ENCODE measurements around the gene LRRC49. TPM values are rescaled to one million over a fixed set of nuclear protein-coding genes. Genes with fewer than 3 reads are reported as not detected.
"Not testable (repeated sequence)": the region's sequence is repeated elsewhere in the genome, so short reads cannot be mapped to it uniquely, and the experiment has no call there.

The LRRC49 gene, protein sequence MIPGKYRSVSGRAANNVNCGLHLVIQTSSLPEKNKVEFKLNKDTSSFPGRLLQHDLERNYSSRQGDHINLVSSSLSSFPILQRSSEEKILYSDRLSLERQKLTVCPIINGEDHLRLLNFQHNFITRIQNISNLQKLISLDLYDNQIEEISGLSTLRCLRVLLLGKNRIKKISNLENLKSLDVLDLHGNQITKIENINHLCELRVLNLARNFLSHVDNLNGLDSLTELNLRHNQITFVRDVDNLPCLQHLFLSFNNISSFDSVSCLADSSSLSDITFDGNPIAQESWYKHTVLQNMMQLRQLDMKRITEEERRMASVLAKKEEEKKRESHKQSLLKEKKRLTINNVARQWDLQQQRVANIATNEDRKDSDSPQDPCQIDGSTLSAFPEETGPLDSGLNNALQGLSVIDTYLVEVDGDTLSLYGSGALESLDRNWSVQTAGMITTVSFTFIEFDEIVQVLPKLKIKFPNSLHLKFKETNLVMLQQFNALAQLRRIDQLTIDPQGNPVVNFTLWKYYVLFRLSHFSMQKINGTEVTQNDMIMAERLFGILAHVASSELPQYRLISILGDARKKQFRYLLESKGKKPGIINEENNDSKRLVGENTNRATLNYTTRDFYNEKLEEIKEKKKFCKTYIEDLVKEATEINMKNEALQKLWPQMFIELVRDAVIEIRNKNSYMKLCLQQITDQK
- 14.2 and 16.4 TPM in 2 replicates for total RNA-seq (2014; rRNA removed; shearing (Covaris generic))

DNA sequence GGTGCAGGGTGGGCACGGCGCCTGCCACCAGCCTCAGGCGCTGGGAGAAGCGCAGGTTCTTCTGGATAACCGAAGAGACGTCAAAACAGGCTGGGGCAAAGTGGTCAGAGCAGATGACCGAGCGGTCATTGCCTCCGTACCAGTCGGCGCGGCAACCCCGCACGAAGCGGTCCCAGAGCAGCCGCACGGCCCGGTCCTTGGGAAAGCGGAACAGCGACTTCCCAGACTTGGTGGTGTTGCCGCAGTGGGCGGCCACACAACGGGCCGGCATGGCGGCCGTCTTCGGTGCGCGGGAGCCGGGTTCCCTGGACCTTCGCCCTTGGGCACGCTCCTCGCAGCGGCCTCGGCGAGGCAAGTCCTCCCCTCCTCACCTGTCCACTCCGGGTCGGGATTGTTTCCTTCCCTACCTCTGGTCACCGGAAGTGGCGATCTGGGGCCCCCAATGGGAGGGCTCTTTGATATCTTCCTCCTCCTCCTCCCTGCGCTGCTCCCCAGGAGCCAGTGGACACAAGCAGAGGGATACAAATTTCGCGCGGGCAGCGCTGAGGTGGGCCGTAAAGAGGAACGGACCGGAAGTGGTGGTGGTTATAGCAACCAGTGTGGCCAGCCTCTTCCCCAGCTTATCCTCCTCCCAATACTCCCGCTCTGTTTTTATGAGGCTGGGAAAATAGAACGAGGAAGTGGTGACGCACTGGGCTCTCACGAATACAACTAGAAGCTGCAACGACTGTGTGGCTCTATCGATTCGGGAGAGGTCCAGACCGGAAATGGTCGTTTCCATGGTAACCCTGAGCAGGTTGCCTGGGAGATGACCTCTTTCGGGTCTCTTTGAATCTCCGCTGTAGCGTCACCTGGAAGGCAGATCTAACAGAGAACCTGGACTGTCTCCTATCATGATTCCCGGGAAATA lies at the start of gene LRRC49, which contains the start of gene THAP10:
LRRC49 (plus strand) TSS at position 825 of the 910 bp plus-strand sequence; CDS start at position 894, 69 bp downstream.
THAP10 (minus strand) TSS at position 432 of the 910 bp plus-strand sequence; CDS start at position 271, 161 bp downstream.
- peak; percentile 96 for DNase-seq (ENCODE audit: low spot score)

DNA sequence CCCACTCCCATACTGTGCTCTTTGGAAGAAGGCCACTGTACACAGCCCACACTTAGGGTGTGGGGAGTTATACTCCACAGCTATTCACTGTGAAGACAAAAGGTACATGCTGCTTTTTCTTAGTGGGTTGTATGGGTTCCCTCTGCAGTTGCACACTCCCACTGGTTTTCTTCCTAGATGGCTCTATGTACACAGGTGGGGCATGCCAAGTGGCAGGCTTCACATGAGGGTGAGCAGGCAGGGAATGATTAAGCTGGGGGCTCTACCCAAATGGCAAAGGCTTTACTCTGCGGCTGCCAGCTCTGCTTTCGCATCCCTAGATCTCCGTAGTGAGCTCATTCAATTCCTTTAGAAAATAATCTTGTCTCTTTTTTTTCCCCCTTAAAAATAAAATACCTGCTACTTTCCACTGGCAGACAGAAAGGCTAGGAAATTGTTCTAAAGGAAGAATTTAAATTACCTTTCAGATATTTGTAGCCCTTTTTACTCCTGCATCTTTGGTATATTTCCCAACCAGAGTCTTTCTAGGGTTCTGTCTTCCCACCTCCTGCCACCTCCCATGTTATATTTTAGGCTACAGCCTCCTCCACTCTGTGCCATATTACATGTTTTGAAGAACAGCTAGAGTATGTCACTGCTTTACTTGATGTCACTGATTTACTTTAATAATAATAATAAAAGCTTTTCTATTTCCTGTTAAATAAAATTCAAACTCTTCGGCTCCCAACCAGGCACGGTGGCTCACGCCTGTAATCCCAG lies 46.8 kb upstream of the LRRC49 start:
- no peak for DNase-seq (ENCODE audit: low spot score)

DNA sequence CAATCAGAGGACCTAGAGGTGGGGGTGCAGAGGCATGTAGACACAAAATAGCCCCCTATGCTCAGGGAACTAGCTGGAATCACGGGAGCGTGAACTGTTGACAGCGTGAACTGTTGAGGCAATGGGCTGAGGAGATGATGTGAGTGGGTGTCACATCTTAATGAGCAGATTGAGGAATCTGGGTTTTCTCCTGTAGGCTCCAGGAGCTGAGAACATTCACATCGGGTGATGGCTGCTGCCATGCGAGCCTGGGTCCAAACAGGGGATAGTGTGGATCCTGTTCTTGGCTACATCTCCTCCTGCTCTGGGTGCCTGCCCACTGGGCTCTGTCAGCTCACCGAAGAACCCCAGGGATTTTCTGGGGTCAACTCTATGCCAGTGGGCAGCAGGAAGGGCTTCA lies 40.7 kb upstream of the LRRC49 start:
- DNase-seq (ENCODE audit: low spot score), result no peak

DNA sequence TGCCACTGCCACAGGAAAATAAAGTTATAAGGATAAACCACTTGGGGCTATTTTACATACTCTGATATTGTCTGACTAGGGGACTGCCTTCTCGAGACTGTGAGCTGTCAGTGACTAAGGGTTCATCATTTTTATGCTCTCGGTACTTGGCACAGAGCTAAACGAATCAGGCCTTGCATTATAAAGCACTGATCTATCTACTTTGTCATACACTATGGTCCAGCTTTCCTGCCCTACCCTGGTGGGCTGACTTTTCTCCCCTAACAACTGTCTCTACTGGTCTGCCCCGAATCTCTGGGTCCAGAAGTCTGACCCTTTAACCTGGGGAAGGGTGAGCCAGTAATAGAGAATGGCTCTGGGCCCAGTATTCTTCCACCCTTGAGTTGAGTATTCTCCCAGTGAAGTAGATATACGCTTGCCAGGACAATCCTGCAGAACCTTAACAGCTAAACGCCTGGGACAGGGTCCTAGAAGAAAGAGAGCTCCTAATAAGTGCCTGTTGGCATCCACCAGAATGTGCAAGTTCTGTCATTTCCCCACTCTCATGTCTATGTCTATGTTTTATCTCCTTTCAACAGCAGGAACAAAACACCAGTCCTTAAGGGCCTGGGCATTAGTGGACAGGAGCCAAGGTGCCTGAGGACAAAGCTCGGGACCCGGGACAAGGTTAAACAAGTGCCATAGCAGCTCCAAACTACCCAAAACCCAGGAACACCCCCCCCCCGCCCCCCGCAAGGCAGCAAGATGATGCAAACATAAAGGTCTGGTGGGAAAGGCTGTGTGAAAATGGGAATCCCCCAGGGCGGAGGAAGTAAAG lies 39.9 kb upstream of the LRRC49 start:
- DNase-seq (ENCODE audit: low spot score), result peak; percentile 40

DNA sequence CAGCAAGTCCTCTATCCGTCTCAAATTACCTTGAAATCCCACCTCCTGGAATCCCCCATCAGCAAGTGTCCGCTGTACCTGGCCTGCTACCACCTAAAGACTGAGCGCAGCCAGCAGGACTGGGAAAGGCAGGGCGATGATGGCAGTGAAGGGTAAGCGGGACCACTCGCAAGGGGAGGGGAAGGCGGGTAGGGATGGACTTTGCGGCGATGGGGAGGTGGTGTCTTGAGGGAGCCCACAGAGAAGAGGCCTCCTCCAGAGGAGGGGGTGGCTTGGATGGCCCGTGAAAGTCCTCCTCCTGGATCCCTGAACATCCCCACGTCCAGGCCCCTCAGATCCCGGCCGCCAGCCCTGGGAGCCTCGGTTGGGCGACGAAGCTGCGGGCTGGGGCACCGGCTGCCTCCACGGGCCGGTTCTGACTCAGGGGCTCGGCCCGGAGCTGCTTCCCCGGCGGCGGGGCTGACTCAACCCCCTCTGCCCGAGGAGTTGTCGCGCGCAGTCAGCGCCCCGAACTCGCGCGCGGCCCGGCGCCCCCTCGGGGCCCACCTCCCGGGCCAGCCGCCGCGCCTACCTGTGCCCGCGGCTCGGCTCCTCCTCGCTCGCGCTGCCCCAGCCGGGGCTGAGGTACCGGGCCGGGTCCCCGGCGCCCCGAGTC lies 39.2 kb upstream of the LRRC49 start:
- peak; percentile 46 for DNase-seq (ENCODE audit: low spot score)

DNA sequence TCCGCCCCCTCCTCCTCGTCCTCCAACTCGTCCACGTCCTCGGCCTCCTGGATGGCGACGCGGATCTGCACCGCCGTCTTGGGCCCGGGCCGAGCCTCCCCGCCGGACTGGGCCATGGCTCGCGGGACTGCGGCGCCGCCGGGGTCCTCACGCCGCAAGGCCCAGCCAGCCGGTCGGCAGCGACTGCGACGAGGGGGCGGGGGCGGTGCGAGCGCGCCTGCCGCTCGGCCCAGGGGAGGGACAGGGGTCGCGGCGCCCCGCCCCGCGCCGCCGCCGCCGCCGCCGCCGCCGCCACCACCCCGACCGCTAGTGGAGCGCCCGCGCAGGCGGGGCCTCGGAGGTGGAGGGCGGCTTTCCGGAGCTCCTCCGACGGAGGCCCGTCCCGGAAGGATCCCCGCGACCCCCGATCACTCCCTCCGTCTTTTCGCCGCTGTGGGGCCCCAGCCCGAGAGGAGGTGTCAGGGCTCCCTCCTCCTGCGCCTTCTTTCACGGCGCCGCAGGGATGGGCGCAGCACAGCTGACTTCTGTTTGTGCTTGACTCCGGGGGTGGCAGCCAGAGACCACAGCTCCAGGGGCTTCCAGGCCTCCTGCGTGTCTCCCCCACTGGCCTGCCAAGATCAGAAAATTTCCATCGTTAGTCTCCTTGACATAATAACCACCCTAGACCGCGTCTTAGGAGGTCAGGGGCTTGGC lies 38.5 kb upstream of the LRRC49 start, which contains the start of gene LARP6:
LARP6 (minus strand) TSS at position 185 of the 693 bp plus-strand sequence; CDS start at position 116, 69 bp downstream.
- DNase-seq (ENCODE audit: low spot score), result no peak

DNA sequence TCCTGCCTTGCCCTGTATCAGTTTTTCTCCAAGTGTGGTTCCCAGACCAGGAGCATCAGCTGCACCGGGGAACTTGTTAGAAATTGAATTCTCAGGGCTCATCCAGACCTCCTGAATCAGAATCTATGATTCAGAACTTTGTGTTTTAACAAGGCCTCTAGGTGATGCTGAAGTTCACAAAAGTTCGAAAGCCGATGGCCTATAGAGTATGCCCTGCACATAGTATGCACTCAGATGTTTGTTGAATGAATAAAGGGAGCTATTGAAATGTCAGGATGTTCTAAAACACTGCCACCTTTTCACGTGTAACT lies 38.0 kb upstream of the LRRC49 start:
- DNase-seq (ENCODE audit: low spot score), result peak; percentile 39

DNA sequence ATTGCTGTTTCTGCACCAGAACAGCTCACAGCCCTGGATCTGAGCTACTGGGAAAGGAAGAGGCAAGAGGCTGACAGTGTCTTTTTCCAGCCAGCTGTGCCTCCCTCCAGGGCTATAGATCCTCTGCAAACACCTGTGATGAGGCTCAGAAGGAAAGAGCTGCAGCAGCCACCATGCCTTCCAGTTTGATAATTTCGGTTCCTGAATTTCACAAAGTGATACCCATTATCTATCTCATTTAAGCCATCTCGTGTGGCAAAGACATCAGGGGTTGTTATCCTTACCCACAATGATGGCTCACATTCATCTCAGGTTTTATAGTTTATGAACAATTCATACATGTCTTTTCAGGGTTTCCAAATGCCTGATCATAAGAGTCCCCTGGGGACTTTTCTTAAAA lies 36.9 kb upstream of the LRRC49 start:
- DNase-seq (ENCODE audit: low spot score), result no peak

DNA sequence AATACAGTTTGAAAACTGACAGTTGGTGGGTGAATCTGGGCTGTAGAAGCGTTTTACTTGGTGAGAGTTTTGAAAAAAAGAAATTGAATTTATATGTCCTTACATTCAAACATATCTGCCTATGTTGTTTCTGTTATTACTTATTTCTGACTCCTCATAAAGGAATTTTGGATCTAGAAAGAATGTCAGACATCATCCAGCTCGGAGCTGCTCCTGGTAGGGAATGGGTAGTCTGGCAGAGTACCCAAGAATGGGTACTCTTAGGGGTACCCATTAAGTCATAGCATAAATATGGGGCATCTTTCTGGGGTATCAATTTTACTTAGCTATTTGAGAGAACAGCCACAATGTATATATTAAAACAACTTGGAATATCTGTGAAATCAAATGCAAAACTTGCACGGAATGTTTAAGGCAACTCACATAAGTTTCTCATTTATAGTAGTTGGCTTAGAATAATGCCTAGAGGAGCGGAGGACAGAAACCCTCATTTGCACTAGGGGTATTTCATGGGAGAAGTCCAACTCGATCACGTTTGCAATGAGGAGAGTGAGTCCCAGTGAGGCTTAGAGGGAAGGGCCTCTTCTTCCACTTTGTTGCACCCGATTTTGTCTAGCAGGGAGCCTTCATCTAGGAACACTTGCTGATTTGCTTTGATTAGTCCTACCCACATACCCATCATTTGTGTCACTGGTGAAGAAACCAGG lies 36.3 kb upstream of the LRRC49 start:
- no peak for DNase-seq (ENCODE audit: low spot score)

DNA sequence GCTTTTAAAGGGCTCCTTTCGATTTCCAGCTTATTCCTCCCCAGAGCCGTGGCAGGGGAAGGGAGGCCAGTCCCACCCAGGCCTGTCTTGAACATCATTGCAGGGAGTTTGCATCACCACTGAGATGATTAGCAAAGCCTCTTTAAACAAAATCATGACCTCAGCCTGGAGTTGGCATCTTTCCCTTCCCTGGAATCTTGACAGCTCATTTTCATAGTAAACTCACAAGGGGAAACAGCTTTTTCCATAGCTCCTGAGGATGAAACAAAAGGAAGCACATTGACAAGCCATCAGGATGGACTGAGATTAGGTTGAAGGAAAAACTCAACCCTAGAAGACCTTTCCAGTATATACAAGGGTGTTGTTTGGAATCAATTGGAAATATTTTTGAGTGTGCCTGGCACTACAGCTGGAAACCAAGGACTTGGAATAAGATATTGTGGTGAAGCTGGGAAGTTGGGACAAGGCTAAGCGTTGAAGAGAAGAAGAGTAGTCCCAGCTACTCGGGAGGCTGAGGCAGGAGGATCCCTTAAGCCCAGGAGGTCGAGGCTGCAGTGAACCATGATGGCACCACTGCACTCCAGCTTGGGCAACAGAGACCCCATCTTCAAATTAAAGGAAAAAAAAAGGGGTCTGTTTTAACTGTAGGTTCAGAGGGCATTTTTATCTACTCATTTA lies 35.6 kb upstream of the LRRC49 start:
- DNase-seq (ENCODE audit: low spot score), result peak; percentile 78

DNA sequence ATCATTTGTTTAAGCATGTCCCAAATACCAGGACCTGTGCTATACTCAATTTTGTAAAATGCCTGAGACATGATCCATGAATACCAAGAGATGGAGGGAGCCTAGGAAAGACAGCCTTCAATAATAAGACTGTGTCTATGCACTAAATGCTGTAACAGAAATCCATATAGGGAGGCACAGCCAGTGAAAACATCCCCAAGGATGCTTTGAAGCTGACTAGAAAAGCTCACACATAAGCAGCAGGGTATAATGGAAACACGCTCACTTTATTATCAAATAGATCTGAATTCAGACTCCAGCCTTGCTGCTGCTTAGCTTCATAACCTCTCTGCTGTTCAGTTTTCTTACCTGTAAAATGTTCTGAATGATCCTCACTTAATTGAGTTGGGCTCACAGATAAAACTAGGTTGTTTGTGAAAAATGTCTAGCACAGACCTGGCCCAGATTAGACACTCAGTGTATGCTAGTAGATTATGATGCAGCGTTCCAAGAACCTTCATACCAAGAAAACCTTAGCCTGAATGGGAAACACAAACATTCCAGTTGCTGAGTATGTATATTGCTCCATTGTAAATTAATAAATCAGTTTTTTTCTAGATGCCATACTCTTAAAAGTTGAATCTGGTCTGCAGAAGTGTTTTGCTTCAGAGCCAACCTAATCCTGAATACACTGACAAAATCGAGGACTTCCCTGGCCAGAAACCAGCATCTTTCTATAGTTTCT lies 34.9 kb upstream of the LRRC49 start:
- no peak for DNase-seq (ENCODE audit: low spot score)

DNA sequence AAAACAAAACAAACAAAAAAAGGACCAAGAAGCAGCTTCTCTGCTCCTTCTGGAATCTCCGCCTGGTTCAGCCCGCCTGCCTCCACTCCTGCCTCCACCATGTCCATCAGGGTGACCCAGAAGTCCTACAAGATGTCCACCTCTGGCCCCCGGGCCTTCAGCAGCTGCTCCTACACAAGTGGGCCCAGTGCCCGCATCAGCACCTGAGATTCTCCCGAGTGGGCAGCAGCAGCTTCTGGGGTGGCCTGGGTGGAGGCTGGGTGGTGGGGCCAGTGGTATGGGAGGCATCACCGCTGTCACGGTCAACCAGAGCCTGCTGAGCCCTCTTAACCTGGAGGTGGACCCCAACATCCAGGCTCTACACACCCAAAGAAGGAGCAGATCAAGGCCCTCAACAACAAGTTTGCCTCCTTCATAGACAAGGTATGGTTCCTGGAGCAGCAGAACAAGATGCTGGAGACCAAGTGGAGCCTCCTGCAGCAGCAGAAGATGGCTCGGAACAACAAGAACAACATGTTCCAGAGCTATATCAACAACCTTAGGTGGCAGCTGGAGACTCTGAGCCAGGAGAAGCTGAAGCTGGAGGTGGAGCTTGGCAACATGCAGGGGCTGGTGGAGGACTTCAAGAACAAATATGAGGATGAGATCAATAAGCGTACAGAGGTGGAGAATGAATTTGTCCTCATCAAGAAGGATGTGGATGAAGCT lies 33.9 kb upstream of the LRRC49 start:
- not testable (repeated sequence) for DNase-seq (ENCODE audit: low spot score)

DNA sequence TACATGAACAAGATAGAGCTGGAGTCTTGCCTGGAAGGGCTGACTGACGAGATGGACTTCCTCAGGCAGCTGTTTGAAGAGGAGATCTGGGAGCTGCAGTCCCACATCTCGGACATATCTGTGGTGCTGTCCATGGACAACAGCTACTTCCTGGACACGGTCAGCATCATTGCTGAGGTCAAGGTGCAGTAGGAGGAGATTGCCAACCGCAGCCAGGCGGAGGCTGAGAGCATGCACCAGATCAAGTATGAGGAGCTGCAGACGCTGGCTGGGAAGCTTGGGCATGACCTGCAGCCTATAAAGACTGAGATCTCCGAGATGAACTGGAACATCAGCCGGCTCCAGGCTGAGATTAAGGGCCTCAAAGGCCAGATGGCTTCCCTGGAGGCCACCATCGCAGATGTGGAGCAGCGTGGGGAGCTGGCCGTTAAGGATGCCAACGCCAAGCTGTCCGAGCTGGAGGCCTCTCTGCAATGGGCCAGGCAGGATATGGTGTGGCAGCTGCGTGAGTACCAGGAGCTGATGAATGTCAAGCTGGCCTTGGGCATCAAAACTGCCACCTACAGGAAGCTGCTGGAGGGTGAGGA lies 33.2 kb upstream of the LRRC49 start:
- DNase-seq (ENCODE audit: low spot score), result no peak

DNA sequence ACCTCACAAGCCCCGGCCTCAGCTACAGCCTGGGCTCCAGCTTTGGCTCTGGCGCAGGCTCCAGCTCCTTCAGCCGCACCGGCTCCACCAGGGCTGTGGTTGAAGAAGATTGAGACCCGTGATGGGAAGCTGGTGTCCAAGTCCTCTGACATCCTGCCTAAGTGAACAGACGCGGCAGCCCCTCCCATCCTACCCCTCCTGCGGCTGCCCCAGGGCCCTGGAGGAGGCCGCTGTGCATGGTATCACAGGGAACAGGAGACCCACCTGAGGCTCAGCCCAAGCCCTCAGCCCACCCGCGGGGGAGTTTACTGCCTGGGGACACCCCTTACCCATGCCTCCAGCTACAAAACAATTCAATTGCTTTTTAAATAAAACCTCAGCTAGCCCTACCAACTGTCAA lies 32.6 kb upstream of the LRRC49 start:
- DNase-seq (ENCODE audit: low spot score), result no peak

DNA sequence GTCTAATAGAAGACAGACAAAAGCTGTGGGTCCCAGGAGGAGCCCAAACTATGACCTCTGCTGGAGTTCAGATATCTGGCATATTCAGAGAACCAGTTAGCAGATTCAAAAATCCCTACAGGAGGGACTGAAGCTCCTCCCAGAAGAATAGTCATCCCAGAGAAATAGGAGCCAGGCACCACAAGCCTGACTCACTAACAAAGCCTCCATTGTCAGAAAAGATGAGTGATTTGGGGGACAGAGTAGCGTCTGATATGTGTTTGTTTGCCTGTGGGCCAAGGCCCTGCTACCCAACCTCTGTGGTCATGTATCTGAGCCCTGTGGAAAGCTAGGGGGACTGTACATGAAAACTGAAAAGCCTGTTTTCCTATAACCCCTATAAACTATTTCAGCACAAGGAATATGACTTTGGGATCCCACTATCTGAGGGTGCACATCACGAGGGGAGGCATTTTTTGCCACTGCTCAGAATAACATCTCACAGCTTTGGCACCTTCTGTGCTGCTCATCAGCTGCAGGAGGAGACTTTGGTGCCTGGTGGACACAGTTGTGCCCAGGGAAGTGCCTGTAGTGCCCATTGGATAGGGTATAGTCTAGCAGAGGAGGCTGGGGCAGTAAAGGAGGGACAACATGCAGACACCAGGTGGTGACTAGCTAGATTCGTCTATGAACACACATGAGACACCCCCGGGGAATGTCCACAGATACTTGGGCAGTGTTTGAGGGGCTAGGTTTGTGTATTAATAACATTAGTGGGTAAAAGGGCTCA lies 29.0 kb upstream of the LRRC49 start:
- DNase-seq (ENCODE audit: low spot score), result peak; percentile 87
